HCT116 (cell line): ENCODE data around the gene AK5. TPM values are rescaled to one million over a fixed set of nuclear protein-coding genes. Genes with fewer than 3 reads are reported as not detected.

Experiments
- ATAC-seq: fragments of 200-7000 bp; cut with Tn5 transposase; 2 replicates; pipeline ENCODE4 v1.9.1; 2020; ENCODE audit warnings: mild to moderate bottlenecking, moderate library complexity
- BruUV-seq: library from RNA; stranded (reverse); fragments of 400-500 nt; replicated peaks from 2 replicates; lab custom pipeline; 2021; lab: Mats Ljungman, UMichigan
- CTCF ChIA-PET: fragments of 300-600 bp; sonication (Branson Sonifier 250); formaldehyde crosslinking; loops from one replicate; lab custom pipeline; 2021; ENCODE audit warnings: antibody characterized with exemption; lab: Charles Lee
- POLR2A ChIA-PET: fragments of 300-600, 350-600 bp; sonication (Branson Sonifier 250); formaldehyde crosslinking; loops from one replicate; lab custom pipeline; 2021; ENCODE audit warnings: antibody characterized with exemption; lab: Charles Lee
- RAD21 ChIA-PET, 2 experiments: fragments of 300-600 bp; sonication (Branson Sonifier 250); formaldehyde crosslinking; loops; one replicate each; lab custom pipeline; 2023; ENCODE audit warnings: low total read pairs in 2 of 2; ENCODE audit not compliant: uncharacterized antibody in 2 of 2, unreplicated experiment in 2 of 2, low non-redundant PET in 1 of 2; lab: Charles Lee
- DNase-seq: peaks from one replicate; pipeline ENCODE4 v3.0.0-alpha.2; 2010; ENCODE audit warnings: low read depth, low spot score
- H2AFZ ChIP-seq: fragments of 200-600 bp; shearing (Covaris generic), sonication (generic); 2 replicates; pipeline ENCODE4 v1.6.1; 2017; ENCODE audit warnings: low read depth, mixed run types, mixed read lengths, antibody characterized with exemption, low read length; ENCODE audit not compliant: poor library complexity, severe bottlenecking
- H3K27ac ChIP-seq: 2 replicates; pipeline ENCODE4 v1.5.1; 2012; ENCODE audit warnings: low read depth, low read length
- H3K27me3 ChIP-seq: fragments of 200-600 bp; sonication (generic); 2 replicates; pipeline ENCODE4 v1.6.1; 2016; ENCODE audit warnings: mixed run types, low read length, mixed read lengths; ENCODE audit not compliant: insufficient read depth
- H3K36me3 ChIP-seq, 2 experiments: fragments of 200-500 bp in 1 of 2; fragments of 200-600 bp in 1 of 2; sonication (Bioruptor generic) in 1 of 2; sonication (generic) in 1 of 2; 2 replicates each; pipeline versions ENCODE4 v1.5.1 to v1.6.1; 2014 to 2016; ENCODE audit warnings: low read length in 2 of 2, inconsistent platforms in 1 of 2, mixed read lengths in 1 of 2, mixed run types in 1 of 2; ENCODE audit not compliant: insufficient read depth in 2 of 2, control insufficient read depth in 1 of 2
- H3K4me1 ChIP-seq, 2 experiments: fragments of 200-600 bp in 1 of 2; sonication (generic) in 1 of 2; 2 replicates each; pipeline versions ENCODE4 v1.5.1 to v1.6.1; 2012 to 2017; ENCODE audit warnings: low read length in 2 of 2, inconsistent platforms in 1 of 2, mild to moderate bottlenecking in 1 of 2, mixed read lengths in 1 of 2, mixed run types in 1 of 2, moderate library complexity in 1 of 2; ENCODE audit not compliant: insufficient read depth in 2 of 2, control insufficient read depth in 1 of 2
- H3K4me2 ChIP-seq: fragments of 200-600 bp; sonication (generic); 2 replicates; pipeline ENCODE4 v1.6.1; 2017; ENCODE audit warnings: mixed run types, low read length, mixed read lengths
- H3K4me3 ChIP-seq, 2 experiments: fragments of 200-600 bp in 1 of 2; sonication (generic) in 1 of 2; replicated peaks in 1 of 2; 2 replicates each; pipeline ENCODE4 v1.5.1; 2011 to 2016; ENCODE audit warnings: low read length in 2 of 2, control low read depth in 1 of 2, low read depth in 1 of 2, mild to moderate bottlenecking in 1 of 2, mixed read lengths in 1 of 2, mixed run types in 1 of 2
- H3K79me2 ChIP-seq: fragments of 200-600 bp; sonication (generic); 2 replicates; pipeline ENCODE4 v1.6.1; 2017; ENCODE audit warnings: mild to moderate bottlenecking, mixed run types, low read length, moderate library complexity, mixed read lengths; ENCODE audit not compliant: insufficient read depth
- H3K9ac ChIP-seq: fragments of 200-600 bp; sonication (generic); 2 replicates; pipeline ENCODE4 v1.6.1; 2016; ENCODE audit warnings: low read length, mixed read lengths
- H3K9me2 ChIP-seq: fragments of 200-600 bp; sonication (generic), shearing (Covaris generic); 2 replicates; pipeline ENCODE4 v1.6.1; 2017; ENCODE audit warnings: mixed run types, mild to moderate bottlenecking, moderate library complexity; ENCODE audit not compliant: insufficient read depth
- H3K9me3 ChIP-seq, 2 experiments: fragments of 200-500 bp in 1 of 2; fragments of 200-600 bp in 1 of 2; sonication (Bioruptor generic) in 1 of 2; sonication (generic) in 1 of 2; 2 replicates each; pipeline ENCODE4 v1.6.1; 2014 to 2017; ENCODE audit warnings: low read length in 2 of 2, mixed read lengths in 2 of 2, inconsistent platforms in 1 of 2, low read depth in 1 of 2, mild to moderate bottlenecking in 1 of 2, mixed run types in 1 of 2, moderate library complexity in 1 of 2; ENCODE audit not compliant: control insufficient read depth in 1 of 2, insufficient read depth in 1 of 2
- H4K20me1 ChIP-seq: fragments of 200-600 bp; sonication (generic), shearing (Covaris generic); 2 replicates; pipeline ENCODE4 v1.6.1; 2017; ENCODE audit warnings: mixed run types, mild to moderate bottlenecking, moderate library complexity; ENCODE audit not compliant: insufficient read depth
- ATF3 ChIP-seq: IDR thresholded peaks from 2 replicates; pipeline ENCODE4 v1.6.1; 2012
- CBX3 ChIP-seq: IDR thresholded peaks from 2 replicates; pipeline ENCODE4 v1.6.1; 2012; ENCODE audit warnings: low read depth
- CEBPB ChIP-seq: IDR thresholded peaks from 2 replicates; pipeline ENCODE4 v1.6.1; 2012; ENCODE audit warnings: low read depth
- CTCF ChIP-seq, 3 experiments: fragments of 200-600 bp in 1 of 3; sonication (generic) in 1 of 3; IDR thresholded peaks in 2 of 3; conservative IDR thresholded peaks in 1 of 3; 2 replicates each; pipeline ENCODE4 v1.5.1; 2012 to 2017; ENCODE audit warnings: low read depth in 2 of 3, low read length in 2 of 3, antibody characterized with exemption in 1 of 3, borderline replicate concordance in 1 of 3, control low read depth in 1 of 3, mild to moderate bottlenecking in 1 of 3, mixed read lengths in 1 of 3, mixed run types in 1 of 3, moderate library complexity in 1 of 3; ENCODE audit not compliant: insufficient read depth in 1 of 3
- ELF1 ChIP-seq: IDR thresholded peaks from 2 replicates; pipeline ENCODE4 v1.6.1; 2012; ENCODE audit warnings: low read depth, borderline replicate concordance
- EZH2 ChIP-seq: fragments of 200-600 bp; sonication (generic); IDR thresholded peaks from 2 replicates; pipeline ENCODE4 v1.6.1; 2017; ENCODE audit warnings: antibody characterized with exemption, mixed run types
- EZH2phosphoT487 ChIP-seq: fragments of 200-600 bp; IDR thresholded peaks from 2 replicates; pipeline ENCODE4 v1.6.1; 2018; ENCODE audit warnings: antibody characterized with exemption, borderline replicate concordance
- JUND ChIP-seq: IDR thresholded peaks from 2 replicates; pipeline ENCODE4 v1.6.1; 2012
- POLR2A ChIP-seq: IDR thresholded peaks from 2 replicates; pipeline ENCODE4 v1.7.0; 2011; ENCODE audit warnings: borderline replicate concordance; ENCODE audit not compliant: insufficient read depth, insufficient read length; ENCODE audit errors: extremely low read depth
- POLR2AphosphoS5 ChIP-seq: IDR thresholded peaks from 2 replicates; pipeline ENCODE4 v1.6.1; 2011; ENCODE audit warnings: mild to moderate bottlenecking, low read depth, low read length, moderate library complexity
- RAD21 ChIP-seq: IDR thresholded peaks from 2 replicates; pipeline ENCODE4 v1.6.1; 2012; ENCODE audit warnings: low read depth, mild to moderate bottlenecking
- REST ChIP-seq: IDR thresholded peaks from 2 replicates; pipeline ENCODE4 v1.6.1; 2012; ENCODE audit warnings: low read depth
- SP1 ChIP-seq: IDR thresholded peaks from 2 replicates; pipeline ENCODE4 v1.6.1; 2012; ENCODE audit warnings: low read depth
- YY1 ChIP-seq: IDR thresholded peaks from 2 replicates; pipeline ENCODE4 v1.6.1; 2011; ENCODE audit warnings: low read length, low read depth, moderate library complexity, mild to moderate bottlenecking; ENCODE audit not compliant: insufficient replicate concordance; ENCODE audit errors: extremely low read depth
- ZBTB33 ChIP-seq: IDR thresholded peaks from 2 replicates; pipeline ENCODE4 v1.6.1; 2011; ENCODE audit warnings: mild to moderate bottlenecking, low read length, moderate library complexity; ENCODE audit not compliant: insufficient replicate concordance; ENCODE audit errors: extremely low read depth
- ZFX ChIP-seq: fragments of 450-650 bp; IDR thresholded peaks from 2 replicates; pipeline ENCODE4 v1.6.1; 2017
- ZNF274 ChIP-seq: fragments of 200-500 bp; sonication (Bioruptor generic); IDR thresholded peaks from 2 replicates; pipeline ENCODE4 v1.6.1; 2014; ENCODE audit warnings: mild to moderate bottlenecking, low read depth, low read length, inconsistent platforms
- intact Hi-C: fragments of 100-400 bp; cut with micrococcal nuclease; formaldehyde crosslinking; loops from 2 replicates; pipeline ENCODE4 v1.10.0; 2022
- total RNA-seq: library from RNA; stranded (reverse); gene quantifications from one replicate; pipeline ENCODE4 v1.2.1, GENCODE V29; 2021; ENCODE audit not compliant: unreplicated experiment

The AK5 gene
- total RNA-seq, 1 experiment from 2014 or later: 0.22 TPM

- Histone ChIP-seq H3K9ac (no peak overlapping the region), H3K79me2 (no peaks in the 10 kb centered on the region), H3K4me2 (no peak overlapping the region), H3K9me2 (no peaks in the 10 kb centered on the region), H3K36me3 (no peaks in the 10 kb centered on the region), H3K27me3 (no peaks in the 10 kb centered on the region), H2AFZ (no peak overlapping the region), H4K20me1 (no peaks in the 10 kb centered on the region), H3K9me3 (no peaks in the 10 kb centered on the region), H3K4me3 (no peak overlapping the region), H3K27ac (no peak overlapping the region), H3K4me1 (no peaks in the 10 kb centered on the region)
- ATAC-seq: no peak
- intact Hi-C loops: no loop called here
- ChIA-PET CTCF (no interaction called here), RAD21 (no interaction called here), POLR2A (no interaction called here)
- DNase-seq: no peak
- TF ChIP-seq ZBTB33: no peak
- no peak for TF ChIP-seq JUND
- TF ChIP-seq ATF3: no peak
- no peak for TF ChIP-seq CTCF (IDR thresholded peaks at IDR 0.05 in 2 of 3, conservative IDR thresholded peaks at IDR 0.05 in 1 of 3; ENCODE audit: borderline replicate concordance in 1 of 3, insufficient read depth in 1 of 3, low read depth in 2 of 3, low read length in 2 of 3)
- TF ChIP-seq ZFX: no peak
- no peak for TF ChIP-seq POLR2A
- TF ChIP-seq ZNF274: no peak
- TF ChIP-seq CBX3: no peak
- no peak for TF ChIP-seq YY1
- TF ChIP-seq REST: no peak
- TF ChIP-seq ELF1: no peak
- TF ChIP-seq EZH2phosphoT487: no peak
- no peak for TF ChIP-seq SP1
- no peak for TF ChIP-seq CEBPB
- TF ChIP-seq RAD21: no peak
- TF ChIP-seq POLR2AphosphoS5: no peak
- no peak for TF ChIP-seq EZH2
- no TSS peak for BruUV-seq
These were observed 47.7 kb upstream of the AK5 start for GRCh38 chr1:77234096-77234495.
